GM12892 (cell line): ENCODE data around the gene TARP.
"Not testable (repeated sequence)": the region's sequence is repeated elsewhere in the genome, so short reads cannot be mapped to it uniquely, and the experiment has no call there.

ENCODE experiments used
- POLR2A ChIP-seq: IDR thresholded peaks from 2 replicates; pipeline ENCODE4 v1.6.1; 2011; ENCODE audit warnings: low read depth, low read length, control low read depth
- POLR2AphosphoS5 ChIP-seq: IDR thresholded peaks from 2 replicates; pipeline ENCODE4 v1.6.1; 2011; ENCODE audit warnings: low read depth, low read length, control low read depth
- TAF1 ChIP-seq: IDR thresholded peaks from 2 replicates; pipeline ENCODE4 v1.6.1; 2011; ENCODE audit warnings: low read depth, mild to moderate bottlenecking, control low read depth, low read length, borderline replicate concordance

DNA sequence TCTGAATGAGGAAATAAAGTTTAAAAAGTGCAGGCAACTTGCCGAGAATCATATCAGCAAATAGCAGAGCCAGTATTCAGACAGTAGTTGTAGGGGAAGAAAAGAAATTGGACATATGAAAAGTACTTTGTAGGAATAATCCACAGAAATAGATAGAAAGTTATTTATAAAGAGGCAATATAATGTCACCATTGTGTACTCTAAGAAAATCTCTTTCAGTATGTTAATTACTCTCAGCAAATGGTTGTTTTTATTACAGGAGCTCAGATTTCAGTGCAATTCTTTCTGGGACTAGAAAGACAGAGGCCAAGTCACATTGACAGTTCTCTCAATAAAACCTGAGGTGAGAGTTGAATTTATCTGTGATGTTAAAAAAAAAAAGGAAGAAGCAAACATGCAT is 10.2 kb downstream of the TARP start:
- TF ChIP-seq POLR2AphosphoS5, POLR2A, TAF1: not testable (repeated sequence)
